Measurements from ENCODE around the gene PRIMA1. TPM values are rescaled to one million over a fixed set of nuclear protein-coding genes. Genes with fewer than 3 reads are reported as not detected.

PRIMA1 gene
- total RNA-seq, 1 experiment from 2014 or later = 2.3 TPM

- no CpG with 5 or more reads among the region's 6 CpGs for WGBS (ENCODE audit: extremely low coverage, insufficient read length, low lambda C conversion rate)
- no peaks in the 10 kb centered on the region for H3K9me3 Mint-ChIP-seq
- H2BK15ac ChIP-seq (ENCODE audit: low read depth, low read length) = no peak overlapping the region
Observed at GRCh38 chr14:93708311-93708734, 80.0 kb downstream of the PRIMA1 start.

More at GRCh38 chr14:93708311-93708734, 80.0 kb downstream of the PRIMA1 start:
- no peak overlapping the region for H2BK5ac ChIP-seq (ENCODE audit: insufficient read length, low read length)
- no peaks in the 10 kb centered on the region for H3K23me2 ChIP-seq (ENCODE audit: insufficient read length, low read depth, low read length, poor library complexity, severe bottlenecking)
- DNase-seq = no peak
- H4K8ac ChIP-seq (replicated peaks; ENCODE audit: insufficient read length, low read depth, low read length) = no peak overlapping the region
- H3K4me1 ChIP-seq (ENCODE audit: insufficient read depth, low read length) = no peaks in the 10 kb centered on the region; the same call in 1 of the 2 replicates
- no peak overlapping the region for H4K91ac ChIP-seq (ENCODE audit: insufficient read length, low read depth, low read length)
- no peak overlapping the region for H3T11ph ChIP-seq (ENCODE audit: low read length)
- Mint-ChIP-seq H3K27ac (no peak overlapping the region), H3K27me3 (ENCODE audit: low read depth) (no peaks in the 10 kb centered on the region; the same call in 1 of the 2 replicates), H3K4me3 (no peak overlapping the region), H3K4me1 (peaks cover 14 to 16% of the 10 kb centered on the region in 2 experiments), H3K36me3 (ENCODE audit: insufficient read depth in 1 of 3, low read depth in 3 of 3) (no peaks in the 10 kb centered on the region; a peak in 1 of 7 replicates)
- no peak overlapping the region for H3K9ac ChIP-seq (ENCODE audit: extremely low read depth, insufficient read length, low read length)
- no peak overlapping the region for H3K4ac ChIP-seq (ENCODE audit: low read depth, low read length)
- H4K5ac ChIP-seq (ENCODE audit: insufficient read length, low read depth, low read length) = no peak overlapping the region
- H3K56ac ChIP-seq (ENCODE audit: insufficient read length, low read depth, low read length) = no peak overlapping the region
- TF ChIP-seq CTCF (conservative IDR thresholded peaks at IDR 0.05) = no peak
- H3K9me3 ChIP-seq (ENCODE audit: control insufficient read depth, low read depth, low read length) = no peaks in the 10 kb centered on the region
- no peak overlapping the region for H2BK120ac ChIP-seq (ENCODE audit: low read depth, low read length, poor library complexity, severe bottlenecking)
- no peak overlapping the region for H3K14ac ChIP-seq (ENCODE audit: insufficient read depth, low read length)
- H3K79me1 ChIP-seq (ENCODE audit: insufficient read depth, low read depth, low read length, poor library complexity, severe bottlenecking) = no peaks in the 10 kb centered on the region
- H2BK20ac ChIP-seq (ENCODE audit: low read depth, low read length, poor library complexity, severe bottlenecking) = no peak overlapping the region
- H2BK12ac ChIP-seq (ENCODE audit: insufficient read length, low read depth, low read length) = no peak overlapping the region
- no peak overlapping the region for H3K23ac ChIP-seq (ENCODE audit: insufficient read length, low read depth, low read length)
- no peak overlapping the region for H3K18ac ChIP-seq (ENCODE audit: insufficient read length, low read depth, low read length)
- H2AFZ ChIP-seq (ENCODE audit: low read length) = no peak overlapping the region
- no peaks in the 10 kb centered on the region for H4K20me1 ChIP-seq (ENCODE audit: control insufficient read depth, insufficient read depth, insufficient read length)
- H3K27ac ChIP-seq (ENCODE audit: insufficient read length, low read depth, low read length) = no peak overlapping the region
- no peak overlapping the region for H2AK5ac ChIP-seq (ENCODE audit: insufficient read length, low read length)
- no peaks in the 10 kb centered on the region for H3K79me2 ChIP-seq (ENCODE audit: insufficient read depth, low read length)
- no peaks in the 10 kb centered on the region for H3K27me3 ChIP-seq (ENCODE audit: insufficient read depth, low read length)
- no peak overlapping the region for H3K4me2 ChIP-seq (ENCODE audit: insufficient read depth, insufficient read length, low read length)

Data from H9 (cell line).